ENCODE results near the gene FDXR.

The FDXR gene

DNA sequence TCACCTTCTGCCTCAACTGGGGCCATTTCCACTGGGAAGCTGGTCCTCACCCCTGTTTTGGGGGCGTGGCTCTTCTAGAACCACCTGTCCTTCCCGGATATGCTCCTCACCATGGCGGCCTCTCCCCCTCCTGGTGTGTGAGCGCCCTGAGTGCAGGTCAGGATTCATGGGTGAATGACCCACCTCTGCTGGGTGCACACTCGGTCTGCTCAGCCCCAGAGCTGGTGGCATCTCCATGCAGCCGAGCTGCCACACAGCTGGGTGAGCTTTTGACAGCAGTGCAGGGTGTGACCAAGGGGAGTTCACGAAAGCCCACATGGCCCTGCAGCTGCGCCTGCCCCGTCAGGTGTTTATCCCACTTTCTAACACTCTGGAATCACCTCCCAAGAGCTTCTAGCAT, 40.4 kb downstream of the FDXR start:
- no peak for DNase-seq

DNA sequence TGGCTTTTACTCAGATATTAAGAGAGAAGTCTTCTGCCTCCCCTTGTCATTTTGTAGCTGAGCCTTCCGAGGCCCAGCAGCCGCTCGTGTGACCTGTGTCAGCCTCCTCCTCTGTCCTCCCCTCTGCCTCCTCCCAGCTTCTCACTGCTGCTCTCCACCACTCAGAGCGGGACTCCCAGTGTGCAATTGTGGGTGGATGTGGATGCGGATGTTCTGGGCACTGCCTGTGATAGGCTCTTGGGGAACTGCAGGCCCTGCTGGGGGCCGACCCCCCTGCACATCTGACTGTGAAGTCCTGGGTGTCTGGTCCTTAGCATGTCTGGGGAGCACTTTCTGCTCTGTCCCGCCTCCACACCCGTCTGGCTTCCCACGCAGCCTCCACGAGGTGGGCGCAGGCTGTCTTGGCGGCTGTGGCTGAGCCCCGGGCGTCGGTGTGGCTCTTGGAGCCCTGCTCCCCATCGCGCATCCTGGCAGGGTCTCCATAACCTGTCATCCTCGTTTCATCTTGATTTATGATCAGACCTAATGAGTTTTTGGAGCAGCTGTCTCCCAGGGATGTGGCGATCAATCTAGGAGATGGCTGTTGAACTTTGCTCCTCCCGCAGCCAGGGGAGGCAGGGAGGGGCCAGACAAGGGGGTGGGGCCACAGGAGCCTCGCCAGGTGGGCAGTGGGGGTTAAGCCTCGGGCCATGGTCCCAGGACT, 41.2 kb downstream of the FDXR start:
- no peak for DNase-seq

DNA sequence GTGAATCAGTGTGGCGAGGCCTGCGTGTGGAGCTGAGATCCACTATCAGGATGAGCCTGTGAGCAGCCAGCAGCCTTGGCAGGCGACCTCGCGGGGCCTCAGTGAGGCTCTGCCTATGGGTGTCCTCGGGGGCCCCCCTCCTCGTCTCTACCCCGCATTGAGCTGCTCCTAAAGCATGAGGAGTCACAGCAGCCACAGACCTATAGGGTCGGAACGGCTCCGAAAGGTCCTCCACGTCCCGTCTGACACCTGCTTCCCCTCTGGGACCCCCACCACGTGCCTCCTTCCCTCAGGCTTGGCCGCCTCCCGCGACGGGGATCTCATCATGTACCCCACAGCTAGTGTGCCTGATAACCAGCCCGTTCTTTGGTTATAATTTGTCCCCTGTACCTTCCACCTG, 41.9 kb downstream of the FDXR start:
- DNase-seq, result no peak

- no peak for DNase-seq
Measured at GRCh38 chr17:74827800-74828199, 45.0 kb downstream of the FDXR start.

DNA sequence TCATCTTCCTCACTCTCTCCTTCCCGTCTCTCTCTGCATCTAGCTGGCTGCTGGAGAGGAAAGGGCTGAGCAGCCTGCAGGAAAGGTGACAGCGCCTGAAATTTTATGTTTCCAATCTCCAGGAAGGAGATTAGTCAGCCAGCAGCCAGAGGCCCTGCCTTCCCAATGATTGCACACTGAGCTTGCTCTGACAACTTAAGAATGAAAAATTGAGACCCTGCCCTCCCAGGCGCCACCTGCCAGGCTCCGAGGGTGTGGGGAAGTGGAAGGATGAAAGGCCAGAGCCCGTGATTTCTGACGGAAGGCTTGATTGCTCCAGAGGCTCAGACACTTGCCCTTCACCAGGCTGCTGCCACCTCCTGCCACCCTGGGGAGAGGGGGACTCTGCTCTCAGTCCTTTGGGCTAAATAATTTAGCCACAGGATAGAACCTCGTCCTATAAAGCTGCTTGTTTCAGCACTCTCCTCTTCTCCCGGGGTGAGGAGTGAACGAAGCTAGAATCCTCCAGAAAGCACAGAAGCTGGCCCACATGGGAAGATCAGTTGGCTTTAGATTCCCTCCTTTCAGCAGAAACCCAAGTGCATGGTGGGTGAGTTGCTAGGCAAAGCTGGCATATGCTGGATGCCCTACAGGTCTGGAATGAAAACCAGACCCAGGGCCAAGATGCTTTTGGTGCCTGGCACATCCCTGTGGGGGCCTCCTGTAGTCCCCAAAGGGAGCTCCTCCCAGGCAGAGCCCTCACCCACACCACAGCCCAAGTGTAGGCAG, 46.7 kb downstream of the FDXR start:
- no peak for DNase-seq

DNA sequence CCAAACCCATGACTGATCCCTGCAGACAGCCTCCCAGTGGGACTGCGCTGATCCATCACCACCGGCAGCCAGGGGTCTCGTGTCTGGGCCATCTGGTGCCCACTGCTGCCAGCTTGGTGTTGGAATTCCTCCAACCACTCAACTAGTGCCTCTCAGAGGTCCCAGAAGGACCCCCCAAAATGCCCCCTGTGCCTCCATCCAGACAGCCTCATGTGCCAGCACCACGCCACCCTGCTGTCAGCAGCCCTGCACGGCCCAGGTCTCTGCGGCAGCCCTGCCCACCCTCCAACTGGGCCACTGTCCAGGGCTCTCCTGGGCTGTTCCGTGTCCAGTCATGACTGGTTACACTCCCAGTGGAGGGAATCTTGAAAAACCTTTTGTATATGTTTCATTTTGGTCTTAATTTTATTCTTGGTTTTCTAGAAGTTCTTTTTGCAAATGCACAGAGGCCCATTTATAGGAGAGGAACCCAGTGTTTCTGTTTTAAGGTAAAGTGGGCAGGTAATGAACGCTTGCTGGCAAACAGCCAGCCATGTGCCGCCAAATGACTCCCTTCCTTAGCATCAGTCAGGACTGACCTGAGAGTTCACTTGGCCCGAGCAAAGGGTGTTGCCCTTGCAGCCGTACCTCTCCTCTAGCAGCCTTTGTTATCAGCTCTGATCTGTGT, 47.7 kb downstream of the FDXR start:
- no peak for DNase-seq

DNA sequence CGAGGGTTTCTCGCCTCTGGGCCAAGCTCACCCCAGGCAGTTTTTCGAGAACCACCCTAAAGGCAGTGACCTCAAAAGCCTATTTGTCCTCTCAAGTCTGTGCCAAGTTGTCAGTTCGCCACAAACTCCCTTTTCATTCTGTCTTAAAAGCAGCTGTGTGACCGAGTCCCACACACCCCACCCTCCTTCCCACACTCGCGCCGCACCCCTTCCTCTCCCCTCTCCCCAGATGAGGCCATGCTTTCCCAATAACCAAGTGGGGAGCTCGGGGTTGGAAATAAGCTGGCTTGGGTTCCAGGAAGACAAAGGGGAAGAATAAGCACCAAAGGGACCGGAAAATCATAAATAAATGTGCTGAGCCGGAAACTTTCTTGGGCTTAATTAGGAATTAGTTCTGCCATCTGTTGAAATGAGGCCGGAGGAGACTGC, 49.8 kb downstream of the FDXR start:
- no peak for DNase-seq

GRCh38 chr17:74822335-74822938, 50.4 kb downstream of the FDXR start:
- DNase-seq, result no peak

GRCh38 chr17:74821655-74822334, 51.0 kb downstream of the FDXR start:
- no peak for DNase-seq

- no peak for DNase-seq
Measured at GRCh38 chr17:74819801-74820436, 52.9 kb downstream of the FDXR start.

GRCh38 chr17:74818291-74818938, 54.4 kb downstream of the FDXR start:
- DNase-seq, result no peak

DNA sequence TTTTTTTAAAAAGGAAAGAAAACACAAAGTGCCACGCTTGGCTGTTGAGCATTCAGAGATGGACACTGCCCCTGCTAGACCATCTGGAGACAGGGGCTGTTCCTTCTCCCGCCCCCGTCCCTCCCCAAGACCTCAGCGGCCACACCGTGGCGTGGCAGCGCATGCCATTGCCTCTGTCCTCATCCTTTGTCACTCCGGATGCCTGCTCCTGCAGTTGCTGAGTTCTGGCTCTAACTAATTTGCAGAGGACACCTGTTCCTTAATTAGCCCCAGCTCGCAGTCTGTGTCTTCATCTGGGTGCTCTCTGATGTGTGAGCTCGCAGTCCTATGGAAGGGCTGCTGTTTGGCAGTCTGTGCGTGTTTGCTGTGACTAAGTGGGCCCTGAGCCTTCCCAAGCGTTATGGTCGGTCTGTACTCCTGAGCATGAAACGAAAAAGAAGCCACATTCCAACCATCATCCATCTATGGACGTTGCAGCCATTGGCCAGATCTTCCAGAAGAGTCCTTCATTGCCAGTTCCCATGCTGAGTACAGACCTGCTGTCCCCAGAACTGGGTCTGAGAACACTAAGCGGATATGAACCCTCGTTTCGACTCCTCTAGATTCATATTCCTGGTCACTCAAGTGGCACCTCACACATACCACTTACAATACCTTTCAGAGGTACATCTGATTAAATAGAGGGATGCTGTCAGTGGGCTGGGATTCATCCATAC, 55.7 kb downstream of the FDXR start:
- DNase-seq, result no peak

DNA sequence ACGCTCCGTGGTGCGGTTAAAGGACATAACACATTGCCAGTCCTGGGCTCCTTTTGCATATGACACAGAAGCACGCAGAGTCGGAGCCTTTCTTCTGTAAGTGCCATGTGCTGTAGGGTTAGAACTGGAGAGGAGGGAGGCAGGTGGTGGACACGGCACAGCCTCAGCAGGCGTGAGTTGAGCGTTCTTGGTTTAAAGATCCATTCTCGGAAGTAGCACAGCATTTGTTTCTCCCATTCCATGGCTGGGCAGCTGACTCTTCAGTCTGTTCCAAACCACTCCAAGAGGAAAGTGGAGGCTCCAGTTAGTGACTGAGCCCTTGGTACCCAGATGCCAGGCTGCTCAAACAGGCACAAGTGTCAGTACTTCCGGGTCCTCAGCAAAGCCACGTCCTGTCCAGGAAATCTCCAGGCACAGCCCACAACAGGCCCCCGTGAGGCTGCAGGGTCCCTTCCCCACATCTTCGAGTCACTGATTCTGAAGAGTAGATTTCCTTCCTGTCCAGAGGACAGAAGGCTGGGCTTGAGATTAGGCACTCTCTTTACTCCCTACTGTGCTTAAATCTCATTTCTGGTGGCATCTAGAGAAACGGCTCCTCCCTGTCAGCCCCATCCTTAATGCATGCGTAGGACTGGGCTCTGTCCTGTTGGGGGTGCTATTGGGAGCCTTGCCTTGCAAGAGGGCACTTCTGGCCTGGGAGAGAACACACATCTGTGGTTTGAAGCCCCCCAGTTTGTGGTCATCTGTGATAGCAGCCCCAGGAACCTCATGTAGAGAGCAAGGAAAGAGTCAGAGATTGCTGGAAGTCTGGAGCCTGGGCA, 57.0 kb downstream of the FDXR start:
- DNase-seq, result no peak

DNA sequence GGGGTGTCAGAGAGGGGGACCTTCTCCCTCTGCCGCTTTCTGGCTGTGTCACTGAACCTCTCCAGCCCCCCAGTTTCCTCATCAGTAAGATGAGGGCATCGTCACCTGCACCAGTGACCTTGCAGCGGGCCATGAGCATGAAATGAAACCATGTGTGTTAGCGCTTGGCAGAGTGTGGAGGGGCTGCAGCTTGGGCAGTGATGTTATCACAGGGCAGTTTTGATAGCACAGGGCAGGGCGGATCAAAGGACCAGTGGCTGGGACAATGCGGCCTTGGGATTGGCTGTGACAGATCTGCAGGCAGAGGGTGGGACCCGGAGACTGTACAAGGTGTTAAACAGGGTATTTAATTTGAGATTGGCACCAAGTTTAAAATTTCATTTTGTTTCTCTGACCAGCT, 57.7 kb downstream of the FDXR start:
- DNase-seq, result no peak

- DNase-seq, result no peak
Measured at GRCh38 chr17:74814453-74814852, 58.3 kb downstream of the FDXR start.
